GM19023 (cell line): ENCODE results near the gene GPHN.
"Not testable (repeated sequence)": the region's sequence is repeated elsewhere in the genome, so short reads cannot be mapped to it uniquely, and the experiment has no call there.

Experiments
- ATAC-seq: cut with Tn5 transposase; IDR thresholded peaks from one replicate; pipeline ENCODE4 v1.9.1; 2021; ENCODE audit warnings: mild to moderate bottlenecking, moderate library complexity; ENCODE audit not compliant: unreplicated experiment

Gene GPHN

DNA sequence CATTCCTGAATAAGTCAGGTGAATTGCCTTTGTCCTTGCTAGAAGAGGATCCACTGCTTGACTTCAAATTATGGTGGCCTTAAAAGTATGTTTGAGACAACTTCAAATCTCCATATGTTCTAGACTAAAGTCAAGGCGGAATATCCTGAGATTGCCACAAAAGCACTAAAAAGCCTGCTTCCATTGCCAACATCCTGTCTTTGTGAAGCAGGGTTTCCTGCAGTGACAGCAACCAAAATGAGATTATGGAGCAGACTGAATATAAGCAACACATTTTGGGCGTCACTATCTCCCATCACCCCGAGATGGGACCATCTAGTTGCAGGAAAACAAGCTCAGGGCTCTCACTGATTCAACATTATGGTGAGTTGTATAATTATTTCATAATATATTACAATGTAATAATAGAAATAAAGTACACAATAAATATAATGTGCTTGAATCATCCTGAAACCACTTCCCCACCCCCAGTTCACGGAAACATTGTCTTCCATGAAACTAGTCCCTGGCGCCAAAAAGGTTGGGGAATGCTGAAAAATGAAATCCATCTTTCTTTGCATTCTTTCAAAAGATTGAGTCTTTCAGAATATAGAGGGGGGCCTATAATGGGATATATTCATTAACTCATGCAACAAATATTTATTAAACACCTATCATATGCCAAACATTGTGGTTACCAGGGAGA, 143.7 kb downstream of the GPHN start:
- ATAC-seq: no peak

GRCh38 chr14:66652525-66653106, 144.7 kb downstream of the GPHN start:
- ATAC-seq: no peak

GRCh38 chr14:66657780-66658179, 149.8 kb downstream of the GPHN start:
- ATAC-seq: no peak

DNA sequence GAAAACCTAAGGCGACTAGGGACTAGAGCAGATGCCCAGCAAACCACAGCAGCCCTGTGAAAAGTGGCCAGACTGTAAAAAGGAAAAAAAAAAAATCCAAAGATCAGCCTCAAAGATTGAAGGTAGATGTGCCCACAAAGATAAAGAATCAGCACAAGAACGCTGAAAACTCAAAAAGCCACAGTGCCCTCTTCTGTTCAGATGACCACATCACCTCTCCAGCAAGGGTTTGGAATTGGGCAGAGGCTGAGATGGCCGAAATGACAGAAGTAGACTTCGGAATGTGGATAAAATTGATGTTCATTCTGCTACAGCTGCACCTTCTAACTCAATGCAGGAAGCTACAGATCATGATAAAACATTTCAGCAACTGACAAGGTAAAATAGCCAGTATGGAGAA, 154.4 kb downstream of the GPHN start:
- ATAC-seq: no peak

DNA sequence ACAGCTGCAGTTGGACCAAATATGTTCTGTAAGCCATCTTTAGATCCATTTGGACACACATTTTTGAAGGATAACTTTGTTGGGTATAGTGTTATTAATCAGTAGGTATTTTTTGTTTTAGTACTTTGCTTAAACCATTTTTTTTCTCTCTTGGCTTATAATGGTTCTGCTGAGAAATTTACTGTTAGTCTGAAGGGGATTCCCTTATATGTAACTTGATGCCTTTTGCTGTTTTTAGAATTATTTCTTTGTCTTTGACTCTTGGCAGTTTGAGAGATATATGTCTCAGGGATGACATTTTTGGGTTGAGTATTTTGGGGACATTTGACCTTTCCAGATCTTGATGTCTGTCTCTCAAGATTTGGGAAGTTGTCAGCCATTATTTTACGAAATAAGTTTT, 169.8 kb downstream of the GPHN start:
- no peak for ATAC-seq

DNA sequence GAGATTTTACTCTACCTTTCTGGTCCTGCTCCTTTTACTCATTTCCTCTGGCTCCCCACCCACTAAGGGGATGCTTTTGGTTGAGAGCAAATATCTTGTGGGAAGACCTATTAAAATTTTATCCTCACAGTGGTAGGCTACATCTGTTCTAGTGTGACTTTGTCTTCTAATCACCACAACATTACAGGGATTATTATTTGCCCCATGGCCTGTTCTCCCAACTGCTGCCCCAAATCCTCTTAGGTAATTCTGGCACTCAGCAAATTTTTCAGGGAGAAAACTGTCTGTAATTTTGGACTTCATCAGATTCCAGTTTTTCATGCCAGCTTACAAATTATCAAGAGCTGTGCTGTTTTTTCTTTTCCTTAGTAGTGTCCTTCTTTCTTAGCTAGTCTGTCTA, 172.3 kb downstream of the GPHN start:
- ATAC-seq: no peak

GRCh38 chr14:66696326-66696725, 188.4 kb downstream of the GPHN start:
- ATAC-seq: no peak

- no peak for ATAC-seq
These were observed 190.6 kb downstream of the GPHN start for GRCh38 chr14:66698503-66698902.

DNA sequence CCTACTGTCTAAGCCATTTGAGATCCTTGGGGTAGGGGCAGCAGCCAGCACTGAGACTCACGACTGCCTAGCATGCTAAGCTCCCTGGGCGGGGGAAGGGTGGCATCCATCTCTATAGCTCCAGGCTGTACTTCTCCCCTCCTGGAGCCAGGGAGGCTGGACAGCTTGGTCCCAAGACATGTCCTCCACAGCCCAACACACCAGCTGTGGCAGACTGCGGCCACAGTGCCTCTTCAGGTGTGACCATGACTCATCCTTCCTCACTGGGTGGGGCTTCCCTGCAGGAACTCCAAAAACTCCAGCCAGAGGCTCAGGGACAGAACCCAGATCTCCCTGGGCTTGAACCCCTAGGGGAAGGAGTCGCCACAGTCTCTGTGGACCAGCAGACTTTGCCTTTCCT, 193.9 kb downstream of the GPHN start:
- ATAC-seq: no peak

GRCh38 chr14:66708267-66708666, 200.3 kb downstream of the GPHN start:
- ATAC-seq: no peak

DNA sequence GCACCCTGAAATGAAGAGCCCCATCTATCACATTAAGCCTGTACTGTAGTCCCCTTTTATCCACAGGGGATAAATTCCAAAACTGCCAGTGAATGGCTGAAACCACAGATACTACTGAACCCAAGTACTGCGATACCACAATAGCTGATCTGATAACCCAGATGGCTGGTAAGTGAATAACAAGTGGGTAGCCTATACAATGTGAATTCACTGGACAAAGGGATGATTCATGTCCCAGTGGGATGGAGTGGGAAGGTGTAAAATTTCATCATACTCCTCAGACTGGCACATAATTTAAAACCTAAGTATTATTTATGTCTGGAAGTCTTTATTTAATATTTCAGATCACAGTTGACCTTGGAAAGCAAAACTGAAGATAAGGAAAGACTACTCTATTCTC, 201.3 kb downstream of the GPHN start:
- no peak for ATAC-seq

DNA sequence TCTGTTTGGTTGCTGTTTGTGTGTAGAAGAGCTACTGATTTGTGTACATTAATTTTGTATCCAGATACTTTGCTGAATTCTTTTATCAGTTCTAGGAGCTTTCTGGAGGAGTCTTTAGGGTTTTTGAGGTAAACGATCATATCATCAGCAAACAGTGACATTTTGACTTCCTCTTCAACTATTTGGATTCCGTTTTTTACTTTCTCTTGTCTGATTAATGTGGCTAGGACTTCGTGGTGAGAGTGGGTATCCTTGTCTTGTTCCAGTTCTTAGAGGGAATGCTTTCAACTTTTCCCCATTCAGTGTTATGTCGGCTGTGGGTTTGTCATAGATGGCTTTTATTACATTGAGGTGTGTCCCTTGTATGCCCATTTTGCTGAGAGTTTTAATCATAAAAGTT, 206.3 kb downstream of the GPHN start:
- ATAC-seq: not testable (repeated sequence)

DNA sequence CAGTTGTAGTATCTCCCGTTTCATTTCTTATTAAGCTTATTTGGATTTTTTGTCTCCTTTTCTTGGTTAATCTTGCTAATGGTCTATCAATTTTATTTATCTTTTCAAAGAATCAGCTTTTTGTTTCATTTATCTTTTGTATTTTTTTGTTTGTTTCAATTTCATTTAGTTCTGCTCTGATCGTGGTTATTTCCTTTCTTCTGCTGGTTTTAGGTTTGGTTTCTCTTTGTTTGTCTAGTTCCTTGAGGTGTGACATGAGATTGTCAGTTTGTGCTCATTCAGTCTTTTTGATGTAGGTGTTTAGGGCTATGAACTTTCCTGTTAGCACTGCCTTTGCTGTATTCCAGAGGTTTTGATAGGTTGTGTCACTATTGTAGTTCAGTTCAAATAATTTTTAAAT, 207.4 kb downstream of the GPHN start:
- not testable (repeated sequence) for ATAC-seq

DNA sequence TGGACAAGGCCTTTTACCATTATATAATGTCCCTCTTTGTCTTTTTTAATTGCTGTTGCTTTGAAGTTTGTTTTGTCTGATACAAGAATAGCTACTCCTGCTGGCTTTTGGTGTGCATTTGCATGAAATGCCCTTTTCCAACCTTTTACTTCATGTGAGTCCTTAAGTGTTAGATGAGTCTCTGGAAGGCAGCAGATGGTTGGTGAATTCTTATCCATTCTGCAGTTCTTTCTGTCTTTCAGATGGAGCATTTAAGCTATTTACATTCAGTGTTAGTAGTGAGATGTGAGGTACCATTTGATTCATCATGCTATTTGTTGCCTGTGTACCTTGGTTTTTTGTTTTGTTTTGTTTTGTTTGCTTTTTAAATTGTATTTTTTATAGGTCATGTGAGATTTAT, 208.3 kb downstream of the GPHN start:
- no peak for ATAC-seq

DNA sequence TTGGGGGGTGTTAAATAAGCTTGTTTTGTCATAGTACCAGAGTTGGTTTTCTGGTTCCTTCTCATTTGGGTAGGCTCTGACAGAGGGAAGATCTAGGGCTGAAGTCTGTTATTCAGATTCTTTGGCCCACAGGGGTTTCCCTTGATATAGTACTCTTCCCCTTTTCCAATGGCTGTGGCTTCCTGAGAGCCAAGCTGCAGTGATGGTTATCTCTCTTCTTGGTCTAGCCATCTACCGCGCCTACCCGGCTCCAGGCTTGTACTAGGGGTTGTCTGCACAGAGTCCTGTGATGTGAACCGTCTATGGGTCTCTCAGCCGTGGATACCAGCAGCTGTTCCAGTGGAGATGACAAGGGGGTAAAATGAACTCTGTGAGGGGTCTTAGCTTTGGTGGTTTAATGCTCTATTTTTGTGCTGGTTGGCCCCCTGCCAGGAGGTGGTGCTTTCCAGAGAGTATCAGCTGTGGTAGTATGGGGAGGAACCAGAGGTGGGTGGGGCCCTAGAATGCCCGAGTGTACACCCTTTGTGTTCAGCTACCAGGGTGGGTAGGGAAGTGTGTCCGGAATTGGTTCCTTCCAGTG, 209.7 kb downstream of the GPHN start:
- ATAC-seq: no peak

DNA sequence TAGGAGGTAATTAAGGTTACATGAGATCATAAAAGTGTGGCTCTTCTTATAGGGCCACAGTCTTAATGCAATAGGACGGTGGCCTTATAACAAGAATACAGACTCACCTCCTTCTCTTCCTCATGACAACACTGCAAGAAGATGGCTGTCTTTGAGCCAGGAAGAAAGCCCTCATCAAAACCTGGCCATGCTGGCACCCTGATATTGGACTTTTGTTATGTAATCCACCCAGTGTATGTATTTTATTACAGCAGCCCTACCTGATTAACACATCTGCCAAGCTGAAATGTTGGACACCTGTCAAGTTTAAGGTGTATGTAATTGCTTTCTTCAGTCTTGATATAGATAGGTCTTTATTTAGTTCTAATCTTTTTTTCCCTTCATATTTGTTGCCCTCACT, 217.0 kb downstream of the GPHN start:
- no peak for ATAC-seq

- not testable (repeated sequence) for ATAC-seq
These were observed 223.4 kb downstream of the GPHN start for GRCh38 chr14:66731298-66731697.

- no peak for ATAC-seq
These were observed 227.9 kb downstream of the GPHN start for GRCh38 chr14:66735853-66736252.

- ATAC-seq: no peak
These were observed 231.9 kb downstream of the GPHN start for GRCh38 chr14:66739826-66740225.

DNA sequence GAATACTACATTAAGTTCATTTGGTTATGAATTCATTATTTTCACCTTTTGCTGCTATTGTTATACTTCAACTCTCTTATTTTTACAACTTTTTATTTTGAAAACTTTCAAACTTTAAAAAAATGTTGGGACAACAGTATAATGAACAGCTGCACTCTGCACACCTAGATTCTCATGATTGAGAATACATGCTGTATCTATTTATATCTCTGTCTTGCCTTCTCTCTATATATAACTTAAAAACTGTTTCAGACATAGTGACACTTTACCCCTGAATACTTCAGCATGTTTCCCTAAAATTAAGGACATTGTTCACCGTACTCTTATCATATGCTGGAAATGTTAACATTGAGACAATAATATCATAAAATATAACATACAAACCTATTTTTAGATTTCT, 237.1 kb downstream of the GPHN start:
- ATAC-seq: no peak

- no peak for ATAC-seq
These were observed 238.5 kb downstream of the GPHN start for GRCh38 chr14:66746316-66747006.

DNA sequence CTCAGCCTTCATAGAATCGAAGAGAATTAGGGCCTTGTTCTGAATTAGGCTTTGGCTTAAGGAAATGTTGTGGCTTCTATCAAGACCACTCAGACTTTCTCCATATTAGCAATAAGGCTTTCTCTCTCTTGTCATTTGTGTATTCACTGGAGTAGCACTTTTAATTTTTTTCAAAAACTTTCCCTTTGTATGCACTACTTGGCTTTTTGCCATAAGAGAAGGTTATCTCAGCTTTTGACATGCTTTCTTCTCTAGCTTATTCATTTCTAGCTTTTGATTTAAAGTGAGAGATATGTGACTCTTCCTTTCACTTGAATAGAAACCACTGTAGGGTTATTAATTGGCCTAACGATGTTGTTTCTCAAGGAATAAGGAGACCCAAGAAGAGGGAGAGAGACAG, 244.2 kb downstream of the GPHN start:
- ATAC-seq: peak; percentile 57
